Ishikawa (cell line): ENCODE measurements around the gene CYP17A1.

Experiments
- CEBPB ChIP-seq: IDR thresholded peaks from 2 replicates; pipeline ENCODE4 v1.6.1; 2012
- CREB1 ChIP-seq: IDR thresholded peaks from 2 replicates; pipeline ENCODE4 v1.6.1; 2012; ENCODE audit warnings: low read depth
- EGR1 ChIP-seq: IDR thresholded peaks from 2 replicates; pipeline ENCODE4 v1.6.1; 2012
- EP300 ChIP-seq: IDR thresholded peaks from 2 replicates; pipeline ENCODE4 v1.6.1; 2012; ENCODE audit warnings: borderline replicate concordance
- FOXM1 ChIP-seq: IDR thresholded peaks from 2 replicates; pipeline ENCODE4 v1.6.1; 2012; ENCODE audit warnings: low read depth, borderline replicate concordance
- NFIC ChIP-seq: IDR thresholded peaks from 2 replicates; pipeline ENCODE4 v1.6.1; 2012
- RAD21 ChIP-seq: IDR thresholded peaks from 2 replicates; pipeline ENCODE4 v1.6.1; 2012; ENCODE audit warnings: low read depth
- TAF1 ChIP-seq: IDR thresholded peaks from 2 replicates; pipeline ENCODE4 v1.6.1; 2012; ENCODE audit warnings: low read depth, mild to moderate bottlenecking
- TCF12 ChIP-seq: IDR thresholded peaks from 2 replicates; pipeline ENCODE4 v1.6.1; 2012; ENCODE audit warnings: low read depth
- TEAD4 ChIP-seq: IDR thresholded peaks from 2 replicates; pipeline ENCODE4 v1.6.1; 2012
- YY1 ChIP-seq: IDR thresholded peaks from 2 replicates; pipeline ENCODE4 v1.6.1; 2012; ENCODE audit warnings: low read depth
- ZBTB7A ChIP-seq: IDR thresholded peaks from 2 replicates; pipeline ENCODE4 v1.6.1; 2012; ENCODE audit warnings: low read depth
- TF ChIP-seq, protein P1 (sequence below): IDR thresholded peaks from 2 replicates; pipeline ENCODE4 v1.6.1; 2012; ENCODE audit warnings: low read depth, mild to moderate bottlenecking
- TF ChIP-seq, protein P2 (sequence below): IDR thresholded peaks from 2 replicates; pipeline ENCODE4 v1.6.1; 2012

- TF ChIP-seq RAD21 (no peak), ZBTB7A (no peak), NFIC (no peak), TAF1 (no peak), EGR1 (no peak), TEAD4 (no peak), FOXM1 (no peak), CEBPB (no peak), EP300 (no peak), YY1 (no peak), TCF12 (no peak), CREB1 (no peak)
- TF ChIP-seq, protein P1, sequence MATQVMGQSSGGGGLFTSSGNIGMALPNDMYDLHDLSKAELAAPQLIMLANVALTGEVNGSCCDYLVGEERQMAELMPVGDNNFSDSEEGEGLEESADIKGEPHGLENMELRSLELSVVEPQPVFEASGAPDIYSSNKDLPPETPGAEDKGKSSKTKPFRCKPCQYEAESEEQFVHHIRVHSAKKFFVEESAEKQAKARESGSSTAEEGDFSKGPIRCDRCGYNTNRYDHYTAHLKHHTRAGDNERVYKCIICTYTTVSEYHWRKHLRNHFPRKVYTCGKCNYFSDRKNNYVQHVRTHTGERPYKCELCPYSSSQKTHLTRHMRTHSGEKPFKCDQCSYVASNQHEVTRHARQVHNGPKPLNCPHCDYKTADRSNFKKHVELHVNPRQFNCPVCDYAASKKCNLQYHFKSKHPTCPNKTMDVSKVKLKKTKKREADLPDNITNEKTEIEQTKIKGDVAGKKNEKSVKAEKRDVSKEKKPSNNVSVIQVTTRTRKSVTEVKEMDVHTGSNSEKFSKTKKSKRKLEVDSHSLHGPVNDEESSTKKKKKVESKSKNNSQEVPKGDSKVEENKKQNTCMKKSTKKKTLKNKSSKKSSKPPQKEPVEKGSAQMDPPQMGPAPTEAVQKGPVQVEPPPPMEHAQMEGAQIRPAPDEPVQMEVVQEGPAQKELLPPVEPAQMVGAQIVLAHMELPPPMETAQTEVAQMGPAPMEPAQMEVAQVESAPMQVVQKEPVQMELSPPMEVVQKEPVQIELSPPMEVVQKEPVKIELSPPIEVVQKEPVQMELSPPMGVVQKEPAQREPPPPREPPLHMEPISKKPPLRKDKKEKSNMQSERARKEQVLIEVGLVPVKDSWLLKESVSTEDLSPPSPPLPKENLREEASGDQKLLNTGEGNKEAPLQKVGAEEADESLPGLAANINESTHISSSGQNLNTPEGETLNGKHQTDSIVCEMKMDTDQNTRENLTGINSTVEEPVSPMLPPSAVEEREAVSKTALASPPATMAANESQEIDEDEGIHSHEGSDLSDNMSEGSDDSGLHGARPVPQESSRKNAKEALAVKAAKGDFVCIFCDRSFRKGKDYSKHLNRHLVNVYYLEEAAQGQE, result no peak
- TF ChIP-seq, protein P2, sequence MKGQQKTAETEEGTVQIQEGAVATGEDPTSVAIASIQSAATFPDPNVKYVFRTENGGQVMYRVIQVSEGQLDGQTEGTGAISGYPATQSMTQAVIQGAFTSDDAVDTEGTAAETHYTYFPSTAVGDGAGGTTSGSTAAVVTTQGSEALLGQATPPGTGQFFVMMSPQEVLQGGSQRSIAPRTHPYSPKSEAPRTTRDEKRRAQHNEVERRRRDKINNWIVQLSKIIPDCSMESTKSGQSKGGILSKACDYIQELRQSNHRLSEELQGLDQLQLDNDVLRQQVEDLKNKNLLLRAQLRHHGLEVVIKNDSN, result no peak
Measured at GRCh38 chr10:102791754-102792395, 45.3 kb downstream of the CYP17A1 start.
